ENCODE measurements around the gene HSPA12A.

DNA sequence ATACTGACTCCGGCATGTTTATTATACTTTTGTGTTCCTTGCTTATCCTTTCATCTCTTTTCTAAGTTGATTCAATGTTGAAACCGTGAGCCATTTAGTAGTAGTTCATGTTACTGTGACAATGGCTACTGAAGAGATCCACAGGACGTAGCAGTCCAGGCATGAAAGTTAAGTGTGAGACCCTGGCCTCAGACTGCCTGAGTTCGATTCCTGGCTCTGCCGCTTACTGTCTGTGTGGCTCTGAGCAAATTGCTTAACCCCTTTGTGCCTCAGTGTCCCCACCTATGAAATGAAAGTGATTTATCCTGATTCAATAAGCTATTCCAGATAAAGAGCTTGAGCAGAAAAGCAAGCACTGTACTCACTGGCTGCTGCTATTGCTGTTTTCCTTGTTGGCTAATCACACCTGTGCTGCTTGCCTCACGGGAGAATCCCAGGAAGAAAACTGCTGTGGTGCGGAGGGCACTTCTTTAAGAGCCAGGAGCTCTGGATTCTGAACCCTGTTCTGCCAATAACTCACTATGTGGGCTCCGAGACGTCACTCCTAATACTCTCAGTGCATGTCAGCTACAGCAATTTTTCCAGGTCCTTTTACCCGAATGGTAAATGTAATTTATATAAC, 83.2 kb downstream of the HSPA12A start:
- TF ChIP-seq, protein P1, sequence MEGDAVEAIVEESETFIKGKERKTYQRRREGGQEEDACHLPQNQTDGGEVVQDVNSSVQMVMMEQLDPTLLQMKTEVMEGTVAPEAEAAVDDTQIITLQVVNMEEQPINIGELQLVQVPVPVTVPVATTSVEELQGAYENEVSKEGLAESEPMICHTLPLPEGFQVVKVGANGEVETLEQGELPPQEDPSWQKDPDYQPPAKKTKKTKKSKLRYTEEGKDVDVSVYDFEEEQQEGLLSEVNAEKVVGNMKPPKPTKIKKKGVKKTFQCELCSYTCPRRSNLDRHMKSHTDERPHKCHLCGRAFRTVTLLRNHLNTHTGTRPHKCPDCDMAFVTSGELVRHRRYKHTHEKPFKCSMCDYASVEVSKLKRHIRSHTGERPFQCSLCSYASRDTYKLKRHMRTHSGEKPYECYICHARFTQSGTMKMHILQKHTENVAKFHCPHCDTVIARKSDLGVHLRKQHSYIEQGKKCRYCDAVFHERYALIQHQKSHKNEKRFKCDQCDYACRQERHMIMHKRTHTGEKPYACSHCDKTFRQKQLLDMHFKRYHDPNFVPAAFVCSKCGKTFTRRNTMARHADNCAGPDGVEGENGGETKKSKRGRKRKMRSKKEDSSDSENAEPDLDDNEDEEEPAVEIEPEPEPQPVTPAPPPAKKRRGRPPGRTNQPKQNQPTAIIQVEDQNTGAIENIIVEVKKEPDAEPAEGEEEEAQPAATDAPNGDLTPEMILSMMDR (IDR thresholded peaks at IDR 0.05; ENCODE audit: low read length) = no peak
- TF ChIP-seq EZH2 (optimal IDR thresholded peaks at IDR 0.05; ENCODE audit: low read depth, low read length) = no peak

All from MM.1S (cell line).